Upper lobe of right lung (tissue), 1 donor: Measurements from ENCODE around the gene WBP4. TPM values are rescaled to one million over a fixed set of nuclear protein-coding genes. Genes with fewer than 3 reads are reported as not detected.
A peak's percentile ranks its signal among the peaks of the same experiment; 100 is the strongest.

Experiments
- ATAC-seq: fragments of 200-7000 bp; cut with Tn5 transposase; one replicate; pipeline ENCODE4 v1.9.1; 2020; ENCODE audit warnings: mild to moderate bottlenecking, moderate library complexity
- DNase-seq: peaks from one replicate; pipeline ENCODE4 v3.0.0-alpha.2; 2020
- H3K27ac ChIP-seq: fragments of 200-600 bp; one replicate; pipeline ENCODE4 v1.8.0; 2022
- H3K27me3 ChIP-seq: fragments of 200-600 bp; one replicate; pipeline ENCODE4 v1.8.0; 2022; ENCODE audit warnings: mild to moderate bottlenecking
- H3K36me3 ChIP-seq: fragments of 200-600 bp; one replicate; pipeline ENCODE4 v1.8.0; 2022
- H3K4me1 ChIP-seq: fragments of 200-600 bp; one replicate; pipeline ENCODE4 v1.8.0; 2022
- H3K4me3 ChIP-seq: fragments of 200-600 bp; one replicate; pipeline ENCODE4 v1.8.0; 2022; ENCODE audit warnings: mild to moderate bottlenecking
- H3K9me3 ChIP-seq: fragments of 200-600 bp; one replicate; pipeline ENCODE4 v1.8.0; 2022
- CTCF ChIP-seq: fragments of 200-600 bp; IDR thresholded peaks from one replicate; pipeline ENCODE4 v1.8.0; 2022; ENCODE audit warnings: antibody characterized with exemption
- intact Hi-C: fragments of 100-400 bp; cut with DNase I; formaldehyde crosslinking; loops from one replicate; pipeline ENCODE4 v1.11.0; 2022
- total RNA-seq: library from RNA; stranded (reverse); fragmentation: NEBNext Ultra II Directional; extraction: Animal tissue kit (Norgen Biotek cat#: 25700); gene quantifications from one replicate; pipeline ENCODE4 v1.2.1, GENCODE V29; 2021
- donor health status: DM: no; HTN: yes; CAD: no; lungs with severe emphysema.

The WBP4 gene
- total RNA-seq, 1 donor from 2014 or later, result 11.0 TPM

- intact Hi-C loops, result no loop called here
- peak overlapping the region; percentile 81 for H3K4me3 ChIP-seq
Observed at GRCh38 chr13:41061914-41062837, 867 bp downstream of the WBP4 start.

GRCh38 chr13:41064493-41064892, 3.2 kb downstream of the WBP4 start:
- ATAC-seq, result no peak
- TF ChIP-seq CTCF, result no peak

More at GRCh38 chr13:41061914-41062837, 867 bp downstream of the WBP4 start:
- H3K4me1 ChIP-seq, result peaks cover 32% of the 10 kb centered on the region
- no peaks in the 10 kb centered on the region for H3K9me3 ChIP-seq
- DNase-seq (no peak), ATAC-seq (peak; percentile 46)
- H3K27ac ChIP-seq, result peak overlapping the region; percentile 97
- H3K36me3 ChIP-seq, result peaks cover 18% of the 10 kb centered on the region
- H3K27me3 ChIP-seq, result no peaks in the 10 kb centered on the region
- TF ChIP-seq CTCF, result no peak

GRCh38 chr13:41065078-41065477, 3.8 kb downstream of the WBP4 start:
- H3K4me1 ChIP-seq, result peaks cover 12% of the 10 kb centered on the region
- H3K27me3 ChIP-seq, result no peaks in the 10 kb centered on the region
- DNase-seq (no peak), ATAC-seq (no peak)
- H3K27ac ChIP-seq, result no peak overlapping the region
- no peaks in the 10 kb centered on the region for H3K9me3 ChIP-seq
- peaks cover 47% of the 10 kb centered on the region for H3K36me3 ChIP-seq
- intact Hi-C loops, result no loop called here
- no peak overlapping the region for H3K4me3 ChIP-seq
- TF ChIP-seq CTCF, result no peak

More at GRCh38 chr13:41064493-41064892, 3.2 kb downstream of the WBP4 start:
- Histone ChIP-seq H3K27ac (no peak overlapping the region), H3K9me3 (no peaks in the 10 kb centered on the region), H3K4me1 (peaks cover 12% of the 10 kb centered on the region), H3K27me3 (no peaks in the 10 kb centered on the region), H3K4me3 (no peak overlapping the region), H3K36me3 (peaks cover 41% of the 10 kb centered on the region)
- intact Hi-C loops, result no loop called here
- no peak for DNase-seq

- TF ChIP-seq CTCF, result no peak
- Histone ChIP-seq H3K27me3 (no peaks in the 10 kb centered on the region), H3K9me3 (no peaks in the 10 kb centered on the region), H3K4me1 (no peaks in the 10 kb centered on the region), H3K36me3 (peaks cover 92% of the 10 kb centered on the region), H3K4me3 (no peak overlapping the region), H3K27ac (no peak overlapping the region)
- ATAC-seq (no peak), DNase-seq (no peak)
- intact Hi-C loops, result no loop called here
Observed at GRCh38 chr13:41074523-41074922, 13.2 kb downstream of the WBP4 start.

GRCh38 chr13:41075034-41075433, 13.7 kb downstream of the WBP4 start:
- Histone ChIP-seq H3K9me3 (no peaks in the 10 kb centered on the region), H3K36me3 (peaks cover 92% of the 10 kb centered on the region), H3K27me3 (no peaks in the 10 kb centered on the region), H3K4me3 (no peak overlapping the region), H3K4me1 (no peaks in the 10 kb centered on the region), H3K27ac (no peak overlapping the region)
- ATAC-seq (peak; percentile 50), DNase-seq (no peak)
- TF ChIP-seq CTCF, result peak; percentile 60
- intact Hi-C loops, result no loop called here
